Activated naive CD4-positive, alpha-beta T cell treated with anti-CD3 and anti-CD28 coated beads for 36 hours (primary cell): ENCODE measurements around the gene WDR37. TPM values are rescaled to one million over a fixed set of nuclear protein-coding genes. Genes with fewer than 3 reads are reported as not detected.
"Not testable (repeated sequence)": the region's sequence is repeated elsewhere in the genome, so short reads cannot be mapped to it uniquely, and the experiment has no call there.

Source experiments
- CTCF ChIA-PET: fragments of 350-600 bp; sonication (Branson Sonifier 250); formaldehyde crosslinking; loops from one replicate; lab custom pipeline; 2021; ENCODE audit warnings: antibody characterized with exemption; lab: Charles Lee
- DNase-seq: peaks from one replicate; pipeline ENCODE4 v3.0.0-alpha.2; 2020
- H3K27ac Mint-ChIP-seq: one replicate; pipeline ENCODE4 v1.8.0; 2021; ENCODE audit warnings: mild to moderate bottlenecking, mixed read lengths
- H3K27me3 Mint-ChIP-seq: one replicate; pipeline ENCODE4 v1.8.0; 2021; ENCODE audit warnings: low read depth, mixed read lengths
- H3K36me3 Mint-ChIP-seq: one replicate; pipeline ENCODE4 v1.8.0; 2021; ENCODE audit warnings: low read depth, mixed read lengths
- H3K4me1 Mint-ChIP-seq: one replicate; pipeline ENCODE4 v1.8.0; 2021; ENCODE audit warnings: low read depth, mixed read lengths
- H3K4me3 Mint-ChIP-seq: one replicate; pipeline ENCODE4 v1.8.0; 2021; ENCODE audit warnings: mild to moderate bottlenecking, moderate library complexity, mixed read lengths
- H3K9me3 Mint-ChIP-seq: one replicate; pipeline ENCODE4 v1.8.0; 2021; ENCODE audit warnings: mixed read lengths
- intact Hi-C: fragments of 100-400 bp; cut with micrococcal nuclease; formaldehyde crosslinking; loops from one replicate; pipeline ENCODE4 v1.15.1; 2023
- total RNA-seq, 2 experiments: library from RNA; stranded (reverse); gene quantifications; one replicate each; pipeline ENCODE4 v1.2.3, GENCODE V29; 2021

The WDR37 gene
- total RNA-seq, 2 experiments from 2014 or later: 14.0 to 16.0 TPM

GRCh38 chr10:1114719-1115606, 58.8 kb downstream of the WDR37 start:
- intact Hi-C loops: loop anchor here (5.0 to 10.0 kb wide), 4 partner anchors 127 to 1782 kb away; partner anchors contain the start of gene ADARB2
- CTCF ChIA-PET: no interaction called here
- no peaks in the 10 kb centered on the region for H3K27me3 Mint-ChIP-seq
- peaks cover 45% of the 10 kb centered on the region for H3K4me1 Mint-ChIP-seq
- H3K27ac Mint-ChIP-seq: no peak overlapping the region
- H3K9me3 Mint-ChIP-seq: peaks cover 2% of the 10 kb centered on the region
- DNase-seq: no peak
- no peak overlapping the region for H3K4me3 Mint-ChIP-seq
- peaks cover 58% of the 10 kb centered on the region for H3K36me3 Mint-ChIP-seq

GRCh38 chr10:1115607-1115955, 59.4 kb downstream of the WDR37 start:
- CTCF ChIA-PET: no interaction called here
- intact Hi-C loops: loop anchor here (10.0 kb wide), 2 partner anchors 379 to 619 kb away; partner anchors contain the start of gene ADARB2
- Mint-ChIP-seq H3K27ac (no peak overlapping the region), H3K4me1 (peaks cover 39% of the 10 kb centered on the region), H3K4me3 (no peak overlapping the region), H3K27me3 (no peaks in the 10 kb centered on the region), H3K36me3 (peaks cover 54% of the 10 kb centered on the region), H3K9me3 (peaks cover 2% of the 10 kb centered on the region)
- no peak for DNase-seq

- peaks cover 2% of the 10 kb centered on the region for H3K9me3 Mint-ChIP-seq
- intact Hi-C loops: loop anchor here (10.0 kb wide), 2 partner anchors 379 to 619 kb away; partner anchors contain the start of gene ADARB2
- H3K27me3 Mint-ChIP-seq: no peaks in the 10 kb centered on the region
- H3K4me3 Mint-ChIP-seq: no peak overlapping the region
- no peak overlapping the region for H3K27ac Mint-ChIP-seq
- H3K4me1 Mint-ChIP-seq: peaks cover 34% of the 10 kb centered on the region
- CTCF ChIA-PET: no interaction called here
- DNase-seq: no peak
- peaks cover 50% of the 10 kb centered on the region for H3K36me3 Mint-ChIP-seq
These were observed 59.9 kb downstream of the WDR37 start for GRCh38 chr10:1116051-1116450.

GRCh38 chr10:1116696-1117280, 60.6 kb downstream of the WDR37 start:
- H3K4me3 Mint-ChIP-seq: no peak overlapping the region
- H3K36me3 Mint-ChIP-seq: peaks cover 46% of the 10 kb centered on the region
- peaks cover 28% of the 10 kb centered on the region for H3K4me1 Mint-ChIP-seq
- H3K27me3 Mint-ChIP-seq: no peaks in the 10 kb centered on the region
- H3K27ac Mint-ChIP-seq: no peak overlapping the region
- no peak for DNase-seq
- CTCF ChIA-PET: no interaction called here
- intact Hi-C loops: loop anchor here (10.0 kb wide), 2 partner anchors 378 to 618 kb away; partner anchors contain the start of gene ADARB2
- H3K9me3 Mint-ChIP-seq: peaks cover 2% of the 10 kb centered on the region

GRCh38 chr10:1117651-1118050, 61.5 kb downstream of the WDR37 start:
- Mint-ChIP-seq H3K27ac (no peak overlapping the region), H3K27me3 (no peaks in the 10 kb centered on the region), H3K9me3 (peaks cover 2% of the 10 kb centered on the region), H3K4me3 (no peak overlapping the region), H3K4me1 (peaks cover 30% of the 10 kb centered on the region), H3K36me3 (peaks cover 40% of the 10 kb centered on the region)
- CTCF ChIA-PET: no interaction called here
- no peak for DNase-seq
- intact Hi-C loops: loop anchor here (10.0 kb wide), 2 partner anchors 377 to 617 kb away; partner anchors contain the start of gene ADARB2

GRCh38 chr10:1118318-1118717, 62.1 kb downstream of the WDR37 start:
- not testable (repeated sequence) for H3K27ac Mint-ChIP-seq, H3K4me3 Mint-ChIP-seq, H3K27me3 Mint-ChIP-seq, DNase-seq, H3K9me3 Mint-ChIP-seq
- CTCF ChIA-PET: interaction anchor here (2.0 kb wide), 1 partner anchor 8 kb away, joined by 12 read pairs; no protein-coding TSS in a partner anchor
- intact Hi-C loops: loop anchor here (10.0 kb wide), 2 partner anchors 376 to 616 kb away; partner anchors contain the start of gene ADARB2
- H3K36me3 Mint-ChIP-seq: peaks cover 41% of the 10 kb centered on the region
- peaks cover 35% of the 10 kb centered on the region for H3K4me1 Mint-ChIP-seq

GRCh38 chr10:1119027-1119426, 62.8 kb downstream of the WDR37 start:
- peaks cover 42% of the 10 kb centered on the region for H3K4me1 Mint-ChIP-seq
- DNase-seq: no peak
- peaks cover 2% of the 10 kb centered on the region for H3K9me3 Mint-ChIP-seq
- H3K27me3 Mint-ChIP-seq: no peaks in the 10 kb centered on the region
- no peak overlapping the region for H3K27ac Mint-ChIP-seq
- no peak overlapping the region for H3K4me3 Mint-ChIP-seq
- CTCF ChIA-PET: interaction anchor here (2.0 kb wide), 1 partner anchor 9 kb away, joined by 12 read pairs; no protein-coding TSS in a partner anchor
- H3K36me3 Mint-ChIP-seq: peaks cover 45% of the 10 kb centered on the region
- intact Hi-C loops: loop anchor here (10.0 kb wide), 2 partner anchors 376 to 616 kb away; partner anchors contain the start of gene ADARB2

GRCh38 chr10:1119501-1119900, 63.3 kb downstream of the WDR37 start:
- intact Hi-C loops: loop anchor here (10.0 kb wide), 2 partner anchors 375 to 615 kb away; partner anchors contain the start of gene ADARB2
- Mint-ChIP-seq H3K27ac (no peak overlapping the region), H3K4me3 (no peak overlapping the region)

GRCh38 chr10:1120306-1120705, 64.1 kb downstream of the WDR37 start:
- Mint-ChIP-seq H3K27me3 (no peaks in the 10 kb centered on the region), H3K4me1 (peaks cover 44% of the 10 kb centered on the region), H3K27ac (no peak overlapping the region), H3K9me3 (peaks cover 2% of the 10 kb centered on the region), H3K36me3 (peaks cover 52% of the 10 kb centered on the region), H3K4me3 (no peak overlapping the region)
- DNase-seq: no peak
- CTCF ChIA-PET: no interaction called here
- intact Hi-C loops: no loop called here

More at GRCh38 chr10:1119501-1119900, 63.3 kb downstream of the WDR37 start:
- CTCF ChIA-PET: interaction anchor here (2.0 kb wide), 1 partner anchor 9 kb away, joined by 12 read pairs; no protein-coding TSS in a partner anchor
- Mint-ChIP-seq H3K4me1 (peaks cover 44% of the 10 kb centered on the region), H3K9me3 (peaks cover 2% of the 10 kb centered on the region), H3K36me3 (peaks cover 50% of the 10 kb centered on the region), H3K27me3 (no peaks in the 10 kb centered on the region)
- DNase-seq: no peak

GRCh38 chr10:1120801-1121211, 64.6 kb downstream of the WDR37 start:
- intact Hi-C loops: no loop called here
- Mint-ChIP-seq H3K4me1 (peaks cover 44% of the 10 kb centered on the region), H3K9me3 (peaks cover 2% of the 10 kb centered on the region), H3K27me3 (no peaks in the 10 kb centered on the region), H3K4me3 (no peak overlapping the region), H3K27ac (no peak overlapping the region), H3K36me3 (peaks cover 55% of the 10 kb centered on the region)
- no peak for DNase-seq
- CTCF ChIA-PET: no interaction called here

GRCh38 chr10:1121271-1121970, 65.2 kb downstream of the WDR37 start:
- Mint-ChIP-seq H3K4me3 (no peak overlapping the region), H3K27ac (no peak overlapping the region), H3K9me3 (peaks cover 2% of the 10 kb centered on the region), H3K27me3 (no peaks in the 10 kb centered on the region), H3K36me3 (peaks cover 52% of the 10 kb centered on the region), H3K4me1 (peaks cover 44% of the 10 kb centered on the region)
- intact Hi-C loops: no loop called here
- DNase-seq: no peak
- CTCF ChIA-PET: interaction anchor here (1.7 kb wide), 1 partner anchor 11 kb away, joined by 8 read pairs; no protein-coding TSS in a partner anchor
